Panc1 (cell line): ENCODE data around the gene TBRG1.

ENCODE experiments used
- CTCF ChIP-seq: fragments of 450-650 bp; IDR thresholded peaks from 2 replicates; pipeline ENCODE4 v1.5.1; 2017; ENCODE audit warnings: mild to moderate bottlenecking
- POLR2AphosphoS5 ChIP-seq: IDR thresholded peaks from 2 replicates; pipeline ENCODE4 v1.6.1; 2012; ENCODE audit warnings: mild to moderate bottlenecking, low read depth, low read length, moderate library complexity
- TF ChIP-seq, protein P1 (sequence below), 2 experiments: IDR thresholded peaks; 2 replicates each; pipeline ENCODE4 v1.6.1; 2011 to 2012; ENCODE audit warnings: low read depth in 2 of 2, control low read depth in 1 of 2, low read length in 1 of 2, mild to moderate bottlenecking in 1 of 2, moderate library complexity in 1 of 2; ENCODE audit not compliant: insufficient read depth in 1 of 2

GRCh38 chr11:124627546-124627945, 4.9 kb downstream of the TBRG1 start:
- TF ChIP-seq CTCF (no peak), POLR2AphosphoS5 (no peak)
- TF ChIP-seq, protein P1, sequence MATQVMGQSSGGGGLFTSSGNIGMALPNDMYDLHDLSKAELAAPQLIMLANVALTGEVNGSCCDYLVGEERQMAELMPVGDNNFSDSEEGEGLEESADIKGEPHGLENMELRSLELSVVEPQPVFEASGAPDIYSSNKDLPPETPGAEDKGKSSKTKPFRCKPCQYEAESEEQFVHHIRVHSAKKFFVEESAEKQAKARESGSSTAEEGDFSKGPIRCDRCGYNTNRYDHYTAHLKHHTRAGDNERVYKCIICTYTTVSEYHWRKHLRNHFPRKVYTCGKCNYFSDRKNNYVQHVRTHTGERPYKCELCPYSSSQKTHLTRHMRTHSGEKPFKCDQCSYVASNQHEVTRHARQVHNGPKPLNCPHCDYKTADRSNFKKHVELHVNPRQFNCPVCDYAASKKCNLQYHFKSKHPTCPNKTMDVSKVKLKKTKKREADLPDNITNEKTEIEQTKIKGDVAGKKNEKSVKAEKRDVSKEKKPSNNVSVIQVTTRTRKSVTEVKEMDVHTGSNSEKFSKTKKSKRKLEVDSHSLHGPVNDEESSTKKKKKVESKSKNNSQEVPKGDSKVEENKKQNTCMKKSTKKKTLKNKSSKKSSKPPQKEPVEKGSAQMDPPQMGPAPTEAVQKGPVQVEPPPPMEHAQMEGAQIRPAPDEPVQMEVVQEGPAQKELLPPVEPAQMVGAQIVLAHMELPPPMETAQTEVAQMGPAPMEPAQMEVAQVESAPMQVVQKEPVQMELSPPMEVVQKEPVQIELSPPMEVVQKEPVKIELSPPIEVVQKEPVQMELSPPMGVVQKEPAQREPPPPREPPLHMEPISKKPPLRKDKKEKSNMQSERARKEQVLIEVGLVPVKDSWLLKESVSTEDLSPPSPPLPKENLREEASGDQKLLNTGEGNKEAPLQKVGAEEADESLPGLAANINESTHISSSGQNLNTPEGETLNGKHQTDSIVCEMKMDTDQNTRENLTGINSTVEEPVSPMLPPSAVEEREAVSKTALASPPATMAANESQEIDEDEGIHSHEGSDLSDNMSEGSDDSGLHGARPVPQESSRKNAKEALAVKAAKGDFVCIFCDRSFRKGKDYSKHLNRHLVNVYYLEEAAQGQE (IDR thresholded peaks at IDR 0.05; ENCODE audit: insufficient read depth in 1 of 2, low read depth in 2 of 2, low read length in 1 of 2), result no peak
